H1 (cell line): ENCODE results near the gene MSL1. TPM values are rescaled to one million over a fixed set of nuclear protein-coding genes. Genes with fewer than 3 reads are reported as not detected.

Experiments
- CTCF ChIA-PET: fragments of 300-600 bp; sonication (Branson Sonifier 250); formaldehyde crosslinking; loops from one replicate; lab custom pipeline; 2021; ENCODE audit not compliant: partially characterized antibody; lab: Charles Lee
- POLR2A ChIA-PET: fragments of 300-600 bp; sonication (Branson Sonifier 250); formaldehyde crosslinking; loops from one replicate; lab custom pipeline; 2021; ENCODE audit warnings: inconsistent platforms; ENCODE audit not compliant: partially characterized antibody; lab: Charles Lee
- DNase-seq, 2 experiments: peaks; one replicate each; pipeline versions ENCODE4 v3.0.0 to v3.0.0-alpha.2; 2010 to 2022; ENCODE audit warnings: low spot score in 2 of 2, low read depth in 1 of 2, mixed read lengths in 1 of 2
- FAIRE-seq: peaks from 2 replicates; lab custom pipeline; 2011; peaks lifted over from hg19 to GRCh38; lab: Jason Lieb, UNC
- H2AFZ ChIP-seq: 2 replicates; pipeline ENCODE4 v1.8.1; 2012; ENCODE audit warnings: low read length, inconsistent platforms
- H2AK5ac ChIP-seq: 2 replicates; pipeline ENCODE4 v1.6.1; 2013; ENCODE audit warnings: low read depth, low read length
- H2BK120ac ChIP-seq: replicated peaks from 2 replicates; pipeline ENCODE3; 2013; ENCODE audit warnings: low read depth, low read length, inconsistent platforms
- H2BK12ac ChIP-seq: 2 replicates; pipeline ENCODE4 v1.6.1; 2013; ENCODE audit warnings: low read depth, low read length
- H2BK15ac ChIP-seq: 2 replicates; pipeline ENCODE4 v1.6.1; 2013; ENCODE audit warnings: low read length
- H2BK20ac ChIP-seq: 2 replicates; pipeline ENCODE4 v1.6.1; 2013; ENCODE audit warnings: low read length
- H2BK5ac ChIP-seq: 2 replicates; pipeline ENCODE4 v1.6.1; 2013; ENCODE audit warnings: low read depth, low read length
- H3K14ac ChIP-seq: 2 replicates; pipeline ENCODE4 v1.6.1; 2013; ENCODE audit warnings: inconsistent platforms; ENCODE audit not compliant: insufficient read length
- H3K18ac ChIP-seq: 2 replicates; pipeline ENCODE4 v1.6.1; 2013; ENCODE audit warnings: low read length; ENCODE audit errors: extremely low read depth
- H3K23ac ChIP-seq: 2 replicates; pipeline ENCODE4 v1.6.1; 2013; ENCODE audit warnings: inconsistent platforms; ENCODE audit not compliant: insufficient read length
- H3K23me2 ChIP-seq: 2 replicates; pipeline ENCODE4 v1.6.1; 2013; ENCODE audit warnings: low read depth, low read length
- H3K27ac ChIP-seq: 2 replicates; pipeline ENCODE4 v1.6.1; 2011; ENCODE audit warnings: low read depth, low read length, inconsistent platforms
- H3K27me3 ChIP-seq, 4 experiments: replicated peaks in 1 of 4; 1 replicate in 1 of 4; 2 replicates in 3 of 4; pipeline versions ENCODE4 v1.6.1 to v1.8.1; 2011 to 2013; ENCODE audit warnings: low read length in 3 of 4, mild to moderate bottlenecking in 3 of 4, inconsistent platforms in 2 of 4, mixed read lengths in 2 of 4, moderate library complexity in 1 of 4; ENCODE audit not compliant: control insufficient read depth in 3 of 4, insufficient read depth in 3 of 4; ENCODE audit errors: extremely low read depth in 1 of 4
- H3K36me3 ChIP-seq, 4 experiments: 2 replicates each; pipeline versions ENCODE4 v1.6.1 to v1.8.1; 2011 to 2013; ENCODE audit warnings: mild to moderate bottlenecking in 4 of 4, low read length in 3 of 4, moderate library complexity in 2 of 4, control low read depth in 1 of 4, inconsistent platforms in 1 of 4; ENCODE audit not compliant: insufficient read depth in 4 of 4, control insufficient read depth in 2 of 4
- H3K4ac ChIP-seq: replicated peaks from 2 replicates; pipeline ENCODE3; 2013; ENCODE audit warnings: low read length, low read depth, mixed read lengths, inconsistent platforms; ENCODE audit not compliant: insufficient read length
- H3K4me1 ChIP-seq, 4 experiments: replicated peaks in 1 of 4; 1 replicate in 1 of 4; 2 replicates in 3 of 4; pipeline versions ENCODE4 v1.6.1 to v1.8.1; 2011 to 2013; ENCODE audit warnings: low read length in 3 of 4, inconsistent platforms in 2 of 4, mixed read lengths in 1 of 4; ENCODE audit not compliant: insufficient read depth in 4 of 4, control insufficient read depth in 3 of 4
- H3K4me2 ChIP-seq, 2 experiments: 2 replicates each; pipeline versions ENCODE4 v1.6.1 to v1.8.1; 2011 to 2013; ENCODE audit warnings: low read depth in 2 of 2, low read length in 2 of 2, control low read depth in 1 of 2, inconsistent platforms in 1 of 2, mild to moderate bottlenecking in 1 of 2; ENCODE audit not compliant: insufficient read depth in 1 of 2
- H3K4me3 ChIP-seq, 4 experiments: fragments of 200-600, 300-600 bp in 1 of 4; sonication (generic), shearing (Covaris generic), sonication (Bioruptor Twin) in 1 of 4; 2 replicates each; pipeline versions ENCODE4 v1.5.1 to v1.8.1; 2011 to 2016; ENCODE audit warnings: low read length in 4 of 4, low read depth in 3 of 4, control low read depth in 2 of 4, inconsistent platforms in 2 of 4, mild to moderate bottlenecking in 2 of 4, mixed read lengths in 1 of 4, moderate library complexity in 1 of 4; ENCODE audit not compliant: insufficient read depth in 2 of 4; ENCODE audit errors: extremely low read depth in 1 of 4
- H3K56ac ChIP-seq: replicated peaks from 2 replicates; pipeline ENCODE3; 2013; ENCODE audit warnings: low read depth, mild to moderate bottlenecking, mixed read lengths, low read length, inconsistent platforms; ENCODE audit not compliant: insufficient read length
- H3K79me1 ChIP-seq: 2 replicates; pipeline ENCODE4 v1.6.1; 2013; ENCODE audit warnings: low read depth, low read length, control low read depth
- H3K79me2 ChIP-seq, 2 experiments: 2 replicates each; pipeline versions ENCODE4 v1.6.1 to v1.8.1; 2012 to 2013; ENCODE audit warnings: low read length in 2 of 2, mild to moderate bottlenecking in 2 of 2, inconsistent platforms in 1 of 2; ENCODE audit not compliant: insufficient read depth in 2 of 2, control insufficient read depth in 1 of 2
- H3K9ac ChIP-seq, 4 experiments: replicated peaks in 1 of 4; 1 replicate in 1 of 4; 2 replicates in 3 of 4; pipeline versions ENCODE4 v1.6.1 to v1.8.1; 2011 to 2013; ENCODE audit warnings: low read depth in 3 of 4, low read length in 3 of 4, control low read depth in 2 of 4, mild to moderate bottlenecking in 2 of 4, moderate library complexity in 2 of 4, inconsistent platforms in 1 of 4; ENCODE audit errors: extremely low read depth in 1 of 4
- H3K9me3 ChIP-seq, 2 experiments: 2 replicates each; pipeline versions ENCODE4 v1.6.1 to v1.8.1; 2012 to 2013; ENCODE audit warnings: mild to moderate bottlenecking in 2 of 2, moderate library complexity in 2 of 2, control low read depth in 1 of 2, inconsistent platforms in 1 of 2, low read depth in 1 of 2, low read length in 1 of 2, mixed read lengths in 1 of 2; ENCODE audit not compliant: insufficient read depth in 2 of 2
- H4K20me1 ChIP-seq, 2 experiments: replicated peaks in 1 of 2; 2 replicates each; pipeline versions ENCODE3 to v1.8.1; 2011 to 2013; ENCODE audit warnings: inconsistent platforms in 2 of 2, low read length in 2 of 2, mild to moderate bottlenecking in 1 of 2; ENCODE audit not compliant: insufficient read depth in 2 of 2, control insufficient read depth in 1 of 2
- H4K5ac ChIP-seq: 2 replicates; pipeline ENCODE4 v1.6.1; 2013; ENCODE audit warnings: low read length, low read depth, mixed read lengths, inconsistent platforms; ENCODE audit not compliant: insufficient read length
- H4K8ac ChIP-seq: 2 replicates; pipeline ENCODE4 v1.8.0; 2013; ENCODE audit warnings: mild to moderate bottlenecking, moderate library complexity, low read length, inconsistent platforms; ENCODE audit not compliant: insufficient read depth; ENCODE audit errors: extremely low read depth
- H4K91ac ChIP-seq: replicated peaks from 2 replicates; pipeline ENCODE3; 2013; ENCODE audit warnings: low read length, mixed read lengths, inconsistent platforms; ENCODE audit not compliant: insufficient read length
- BRCA1 ChIP-seq: IDR thresholded peaks from 2 replicates; pipeline ENCODE4 v1.6.1; 2012; ENCODE audit warnings: low read depth, low read length, improper control_type of control experiment
- POU5F1 ChIP-seq: IDR thresholded peaks from 2 replicates; pipeline ENCODE4 v1.6.1; 2011; ENCODE audit warnings: low read depth, mild to moderate bottlenecking, low read length, moderate library complexity
- RFX5 ChIP-seq: IDR thresholded peaks from 2 replicates; pipeline ENCODE4 v1.6.1; 2011; ENCODE audit warnings: low read depth, low read length, improper control_type of control experiment, borderline replicate concordance
- SP2 ChIP-seq: IDR thresholded peaks from 2 replicates; pipeline ENCODE4 v1.6.1; 2012; ENCODE audit warnings: mild to moderate bottlenecking, low read length, inconsistent platforms
- TAF1 ChIP-seq: IDR thresholded peaks from 2 replicates; pipeline ENCODE4 v1.6.1; 2011; ENCODE audit warnings: mild to moderate bottlenecking, low read depth, low read length
- TAF7 ChIP-seq: optimal IDR thresholded peaks from 2 replicates; pipeline ENCODE3; 2011; ENCODE audit warnings: low read depth, mild to moderate bottlenecking, inconsistent platforms, low read length, moderate library complexity, borderline replicate concordance
- ZNF274 ChIP-seq: IDR thresholded peaks from 2 replicates; pipeline ENCODE4 v1.7.0; 2012; ENCODE audit warnings: low read length, borderline replicate concordance; ENCODE audit errors: extremely low read depth
- WGBS, 2 experiments: shearing (Covaris generic) in 1 of 2; methylation state at CpG; one replicate each; pipeline versions ENCODE4 v1.1.6 to v1.1.7; 2013 to 2015; ENCODE audit warnings: low lambda C conversion rate in 2 of 2, mixed read lengths in 2 of 2, inconsistent platforms in 1 of 2, low coverage in 1 of 2, missing lambda C conversion rate in 1 of 2; ENCODE audit not compliant: insufficient replicate concordance in 2 of 2, insufficient coverage in 1 of 2, insufficient read length in 1 of 2; ENCODE audit errors: extremely low coverage in 1 of 2, missing lambda C conversion rate in 1 of 2; 5-methylcytosine and 5-hydroxymethylcytosine counted together
- polyA plus RNA-seq, 7 experiments: library from polyadenylated mRNA; depleted of rRNA in 3 of 7; stranded (reverse) in 5 of 7; unstranded in 2 of 7; fragments of >200 nt in 5 of 7; fragments of 200-250 nt in 2 of 7; gene quantifications; 1 replicate in 5 of 7; 2 replicates in 1 of 7; 4 replicates in 1 of 7; pipeline versions ENCODE4 v1.2.1 to v1.2.3, GENCODE V29; 2011 to 2013; ENCODE audit warnings: missing spikeins in 2 of 7, mixed read lengths in 2 of 7
- total RNA-seq: library from RNA; stranded (reverse); fragmentation: NEBNext Ultra II Directional; extraction: Animal tissue kit (Norgen Biotek cat#: 25700); gene quantifications from 2 replicates; pipeline ENCODE4 v1.2.1, GENCODE V29; 2021

Gene MSL1
- total and polyA plus RNA-seq, 2 of the 8 experiments (the other 6 are each of a cell fraction or from before 2014, with no cell fraction given): 24.1 to 66.5 TPM

- Histone ChIP-seq H3K4ac (no peak overlapping the region), H3K79me2 (no peaks in the 10 kb centered on the region), H3K4me2 (no peak overlapping the region), H4K20me1 (peaks cover 4 to 5% of the 10 kb centered on the region in 2 experiments), H3K27ac (no peak overlapping the region), H3K36me3 (peaks cover 32 to 52% (median 41%) of the 10 kb centered on the region in 4 experiments), H4K8ac (no peak overlapping the region), H3K79me1 (no peaks in the 10 kb centered on the region), H2BK15ac (no peak overlapping the region), H3K23me2 (no peaks in the 10 kb centered on the region; the same call in 1 of the 2 replicates), H3K23ac (no peak overlapping the region), H2BK12ac (no peak overlapping the region), H3K14ac (no peak overlapping the region), H4K91ac (no peak overlapping the region), H2AFZ (no peak overlapping the region), H3K9ac (no peak overlapping the region), H3K9me3 (no peaks in the 10 kb centered on the region), H3K4me1 (peaks cover 2 to 9% (median 6%) of the 10 kb centered on the region in 4 experiments; a peak in 6 of 7 replicates), H3K56ac (no peak overlapping the region), H4K5ac (no peak overlapping the region), H3K18ac (no peak overlapping the region), H3K27me3 (no peaks in the 10 kb centered on the region), H3K4me3 (no peak overlapping the region), H2BK5ac (no peak overlapping the region), H2BK20ac (no peak overlapping the region), H2BK120ac (no peak overlapping the region), H2AK5ac (no peak overlapping the region)
- ChIA-PET CTCF (interaction anchor here (0.6 to 7.3 kb wide), 10 partner anchors 12 to 1331 kb away, joined by 3 to 59 read pairs (median 4); no protein-coding TSS in a partner anchor), POLR2A (interaction anchor here (0.7 to 9.1 kb wide), 4 partner anchors 19 to 53 kb away, joined by 3 to 105 read pairs (median 9); partner anchors contain the start of gene CASC3)
- no peak for FAIRE-seq
- no peak for DNase-seq
- 83% methylated on average over 4 of the region's 4 CpGs; no CpG with 5 or more reads in 1 of the 2 experiments for WGBS, 2 experiments
- TF ChIP-seq TAF7: no peak
- TF ChIP-seq SP2: no peak
- TF ChIP-seq ZNF274: no peak
- no peak for TF ChIP-seq POU5F1
- TF ChIP-seq BRCA1: no peak
- TF ChIP-seq RFX5: no peak
- TF ChIP-seq TAF1: no peak
Measured at GRCh38 chr17:40173091-40173777, 51.5 kb downstream of the MSL1 start.
